ENCODE data around the gene PIGH.

PIGH gene

GRCh38 chr14:67541448-67542387 is 58.4 kb downstream of the PIGH start:
- Histone ChIP-seq H3K4me1 (no peaks in the 10 kb centered on the region), H4K20me1 (no peaks in the 10 kb centered on the region), H3K9ac (no peak overlapping the region), H3K36me3 (no peaks in the 10 kb centered on the region), H3K27me3 (peaks cover 8% of the 10 kb centered on the region; the same call in 1 of the 2 replicates), H3K4me2 (no peak overlapping the region), H3K27ac (no peak overlapping the region), H3K9me3 (no peaks in the 10 kb centered on the region), H3K4me3 (no peak overlapping the region)
- no peak for TF ChIP-seq Cebpa-rat (IDR thresholded peaks at IDR 0.05)
